ENCODE results near the gene LOXL1.

LOXL1 gene

DNA sequence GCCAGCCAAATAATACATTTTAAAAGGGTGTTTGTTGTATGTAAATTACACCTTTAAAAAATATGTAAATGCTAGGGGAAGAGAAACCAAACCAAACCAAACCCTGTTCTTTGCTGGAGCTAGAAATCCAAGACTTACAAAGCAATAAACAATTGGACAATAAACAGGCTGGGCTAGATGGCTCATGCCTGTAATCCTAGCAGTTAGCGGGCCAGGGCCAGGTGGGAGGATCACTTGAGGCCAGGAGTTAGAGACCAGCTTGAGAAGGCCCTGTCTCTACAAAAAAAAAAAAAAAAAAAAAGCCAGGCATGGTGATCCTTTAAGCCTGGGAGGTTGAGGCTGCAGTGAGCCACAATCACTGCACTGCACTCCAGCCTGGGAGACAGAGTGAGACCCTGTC is 53.4 kb downstream of the LOXL1 start:
- H3K4me3 ChIP-seq (ENCODE audit: insufficient read depth, low read depth, low read length), result no peak overlapping the region
- H3K4me1 ChIP-seq (ENCODE audit: control insufficient read depth, insufficient read depth, low read length), result no peaks in the 10 kb centered on the region
- no peak overlapping the region for H3K27ac ChIP-seq (ENCODE audit: insufficient read depth, low read depth, low read length, poor library complexity, severe bottlenecking)
- WGBS, 2 experiments, result 53 to 80% methylated on average over 1 of the region's 1 CpG
- H3K9me3 ChIP-seq (ENCODE audit: control insufficient read depth, low read length), result no peaks in the 10 kb centered on the region
- no peaks in the 10 kb centered on the region for H3K36me3 ChIP-seq (ENCODE audit: control insufficient read depth, insufficient read depth, low read length)
- H3K27me3 ChIP-seq (ENCODE audit: control insufficient read depth, insufficient read depth, low read length, poor library complexity, severe bottlenecking), result no peaks in the 10 kb centered on the region

- H3K4me1 ChIP-seq (ENCODE audit: control insufficient read depth, insufficient read depth, low read length), result no peaks in the 10 kb centered on the region
- H3K27ac ChIP-seq (ENCODE audit: insufficient read depth, low read depth, low read length, poor library complexity, severe bottlenecking), result no peak overlapping the region
- WGBS, 2 experiments, result 79 to 80% methylated on average over 5 of the region's 5 CpGs
- no peak overlapping the region for H3K4me3 ChIP-seq (ENCODE audit: insufficient read depth, low read depth, low read length)
- H3K27me3 ChIP-seq (ENCODE audit: control insufficient read depth, insufficient read depth, low read length, poor library complexity, severe bottlenecking), result no peaks in the 10 kb centered on the region
- H3K36me3 ChIP-seq (ENCODE audit: control insufficient read depth, insufficient read depth, low read length), result no peaks in the 10 kb centered on the region
- no peaks in the 10 kb centered on the region for H3K9me3 ChIP-seq (ENCODE audit: control insufficient read depth, low read length)
Observed at GRCh38 chr15:73981761-73982221, 55.5 kb downstream of the LOXL1 start.

DNA sequence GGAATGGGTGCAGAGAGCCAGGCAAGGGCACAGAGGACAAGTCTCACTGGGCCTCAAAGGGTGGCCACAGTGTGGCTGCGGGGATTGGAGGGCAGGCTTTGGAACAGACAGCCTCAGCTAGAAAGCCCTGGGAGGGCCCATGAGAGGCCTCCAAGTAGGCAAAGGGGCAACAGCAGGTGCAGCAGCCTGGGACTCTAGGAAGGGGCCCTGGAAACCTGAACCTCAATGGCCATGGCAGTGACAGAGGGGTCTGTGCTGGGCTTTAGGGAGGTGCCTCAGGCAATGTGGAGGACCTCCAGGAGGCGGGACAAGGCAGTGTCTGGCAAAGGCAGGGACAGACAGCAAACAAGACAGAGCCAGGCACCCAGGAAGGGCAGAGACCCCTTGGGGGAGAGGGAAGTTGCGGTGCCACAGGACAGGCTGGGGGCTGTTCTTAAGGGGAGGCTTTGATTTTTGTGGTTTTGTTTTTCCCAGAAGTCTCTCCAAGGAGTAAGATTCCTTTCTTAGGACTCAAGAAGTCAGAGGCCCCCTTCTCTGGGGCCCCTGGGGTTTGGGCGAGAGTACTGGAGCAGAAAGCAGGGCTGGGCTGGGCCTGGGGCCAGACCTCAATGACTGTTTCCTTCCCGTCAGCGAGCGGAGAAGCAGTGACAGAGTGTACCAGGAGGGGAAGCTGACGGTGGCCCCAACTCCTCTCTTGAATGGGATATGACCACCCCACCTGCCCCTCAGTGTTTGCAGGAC is 56.1 kb downstream of the LOXL1 start:
- H3K9me3 ChIP-seq (ENCODE audit: control insufficient read depth, low read length), result no peaks in the 10 kb centered on the region
- H3K4me1 ChIP-seq (ENCODE audit: control insufficient read depth, insufficient read depth, low read length), result no peaks in the 10 kb centered on the region
- H3K4me3 ChIP-seq (ENCODE audit: insufficient read depth, low read depth, low read length), result no peak overlapping the region
- H3K27ac ChIP-seq (ENCODE audit: insufficient read depth, low read depth, low read length, poor library complexity, severe bottlenecking), result no peak overlapping the region
- H3K27me3 ChIP-seq (ENCODE audit: control insufficient read depth, insufficient read depth, low read length, poor library complexity, severe bottlenecking), result no peaks in the 10 kb centered on the region
- no peaks in the 10 kb centered on the region for H3K36me3 ChIP-seq (ENCODE audit: control insufficient read depth, insufficient read depth, low read length)
- WGBS, 2 experiments, result 82 to 90% methylated on average over 8 of the region's 8 CpGs

GRCh38 chr15:73983211-73983727 is 57.0 kb downstream of the LOXL1 start:
- Histone ChIP-seq H3K27me3 (ENCODE audit: control insufficient read depth, insufficient read depth, low read length, poor library complexity, severe bottlenecking) (no peaks in the 10 kb centered on the region), H3K27ac (ENCODE audit: insufficient read depth, low read depth, low read length, poor library complexity, severe bottlenecking) (no peak overlapping the region), H3K36me3 (ENCODE audit: control insufficient read depth, insufficient read depth, low read length) (no peaks in the 10 kb centered on the region), H3K4me3 (ENCODE audit: insufficient read depth, low read depth, low read length) (no peak overlapping the region), H3K9me3 (ENCODE audit: control insufficient read depth, low read length) (no peaks in the 10 kb centered on the region), H3K4me1 (ENCODE audit: control insufficient read depth, insufficient read depth, low read length) (no peaks in the 10 kb centered on the region)
- WGBS, 2 experiments, result 90 to 94% methylated on average over 10 of the region's 10 CpGs

- WGBS, 2 experiments, result 88 to 90% methylated on average over 9 of the region's 9 CpGs
- Histone ChIP-seq H3K36me3 (ENCODE audit: control insufficient read depth, insufficient read depth, low read length) (no peaks in the 10 kb centered on the region), H3K4me1 (ENCODE audit: control insufficient read depth, insufficient read depth, low read length) (no peaks in the 10 kb centered on the region), H3K9me3 (ENCODE audit: control insufficient read depth, low read length) (no peaks in the 10 kb centered on the region), H3K27me3 (ENCODE audit: control insufficient read depth, insufficient read depth, low read length, poor library complexity, severe bottlenecking) (no peaks in the 10 kb centered on the region), H3K27ac (ENCODE audit: insufficient read depth, low read depth, low read length, poor library complexity, severe bottlenecking) (no peak overlapping the region), H3K4me3 (ENCODE audit: insufficient read depth, low read depth, low read length) (no peak overlapping the region)
Observed at GRCh38 chr15:73983773-73984172, 57.5 kb downstream of the LOXL1 start.

DNA sequence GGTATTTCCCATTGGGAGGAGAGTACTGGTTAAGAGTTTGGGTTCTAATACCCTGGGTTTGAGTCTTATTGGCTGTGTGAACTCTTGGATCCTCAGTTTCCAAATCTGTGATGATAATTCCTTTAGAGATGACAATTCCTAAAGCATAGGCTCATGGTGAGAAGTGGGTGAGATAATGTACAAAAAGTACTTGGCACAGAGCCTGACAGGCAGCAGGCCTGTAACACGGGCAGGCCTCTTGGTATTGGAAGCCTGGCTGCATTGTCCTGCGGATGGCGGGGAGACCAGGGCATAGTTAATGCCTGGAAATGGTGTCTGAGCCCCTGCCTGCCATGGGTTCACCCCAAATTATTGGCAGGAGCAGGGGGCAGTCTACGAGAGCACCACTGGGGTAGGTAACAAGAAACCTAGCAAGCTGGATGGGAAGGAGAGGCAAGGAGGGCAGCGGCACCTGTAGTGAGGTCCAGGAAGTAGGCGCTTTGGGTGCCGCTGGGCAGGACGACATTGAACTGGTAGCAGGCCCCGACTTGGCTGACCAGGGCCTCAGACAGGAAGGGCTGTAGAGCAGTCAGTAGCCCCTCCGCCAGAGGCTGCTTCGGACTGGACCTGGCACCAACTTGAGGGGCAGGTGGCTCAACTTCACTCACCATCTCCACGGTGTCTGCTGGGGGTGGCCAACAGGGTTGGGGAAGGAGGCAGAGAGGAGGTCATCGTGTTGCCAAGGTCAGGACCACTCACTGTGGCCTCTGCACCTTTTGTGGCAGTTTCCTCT is 58.1 kb downstream of the LOXL1 start:
- 92% methylated on average over 13 of the region's 13 CpGs for WGBS, 2 experiments
- Histone ChIP-seq H3K4me1 (ENCODE audit: control insufficient read depth, insufficient read depth, low read length) (no peaks in the 10 kb centered on the region), H3K4me3 (ENCODE audit: insufficient read depth, low read depth, low read length) (no peak overlapping the region), H3K36me3 (ENCODE audit: control insufficient read depth, insufficient read depth, low read length) (no peaks in the 10 kb centered on the region), H3K27me3 (ENCODE audit: control insufficient read depth, insufficient read depth, low read length, poor library complexity, severe bottlenecking) (no peaks in the 10 kb centered on the region), H3K27ac (ENCODE audit: insufficient read depth, low read depth, low read length, poor library complexity, severe bottlenecking) (no peak overlapping the region), H3K9me3 (ENCODE audit: control insufficient read depth, low read length) (no peaks in the 10 kb centered on the region)

- no peaks in the 10 kb centered on the region for H3K27me3 ChIP-seq (ENCODE audit: control insufficient read depth, insufficient read depth, low read length, poor library complexity, severe bottlenecking)
- 93 to 94% methylated on average over 13 of the region's 13 CpGs for whole genome bisulfite sequencing, 2 experiments
- H3K27ac ChIP-seq (ENCODE audit: insufficient read depth, low read depth, low read length, poor library complexity, severe bottlenecking), result no peak overlapping the region
- H3K36me3 ChIP-seq (ENCODE audit: control insufficient read depth, insufficient read depth, low read length), result no peaks in the 10 kb centered on the region
- H3K4me1 ChIP-seq (ENCODE audit: control insufficient read depth, insufficient read depth, low read length), result no peaks in the 10 kb centered on the region
- no peaks in the 10 kb centered on the region for H3K9me3 ChIP-seq (ENCODE audit: control insufficient read depth, low read length)
- H3K4me3 ChIP-seq (ENCODE audit: insufficient read depth, low read depth, low read length), result no peak overlapping the region
Observed at GRCh38 chr15:73985101-73985873, 59.0 kb downstream of the LOXL1 start.

DNA sequence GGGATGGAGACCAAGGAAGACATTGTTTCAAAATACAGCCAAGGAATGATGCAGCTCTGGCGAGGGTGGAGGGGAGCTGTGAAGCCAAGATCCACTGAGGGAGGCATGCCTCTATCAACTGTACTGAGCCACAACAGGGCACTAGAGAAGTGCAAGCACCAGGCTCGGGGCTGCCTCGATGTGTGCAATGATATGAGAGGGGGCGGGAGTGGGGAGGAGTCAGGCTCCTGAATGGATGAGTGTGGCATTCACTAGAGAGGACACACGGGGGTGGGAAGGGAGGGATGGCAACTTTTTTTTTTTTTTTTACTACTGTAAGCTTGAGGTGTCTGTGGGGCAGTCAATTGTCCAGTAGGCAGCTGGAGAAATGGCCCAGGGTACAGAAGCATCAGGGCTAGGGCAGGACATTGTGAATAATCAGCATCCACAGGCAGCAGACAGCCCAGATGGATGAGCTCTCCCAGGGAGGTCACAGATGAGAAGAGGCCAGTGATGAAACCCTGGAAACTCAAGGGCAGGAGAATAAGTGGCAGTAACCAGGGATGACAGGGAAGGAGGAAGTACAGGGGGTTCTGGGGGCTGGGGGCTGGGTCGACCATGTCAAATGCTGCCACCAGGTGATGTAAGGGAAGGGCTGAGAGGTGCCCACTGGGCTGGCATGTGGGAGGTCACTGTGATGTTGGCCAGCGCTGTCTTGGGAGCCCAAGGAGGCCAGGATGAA is 60.0 kb downstream of the LOXL1 start:
- peaks cover 1% of the 10 kb centered on the region for H3K4me1 ChIP-seq (ENCODE audit: control insufficient read depth, insufficient read depth, low read length)
- H3K36me3 ChIP-seq (ENCODE audit: control insufficient read depth, insufficient read depth, low read length), result no peaks in the 10 kb centered on the region
- H3K27me3 ChIP-seq (ENCODE audit: control insufficient read depth, insufficient read depth, low read length, poor library complexity, severe bottlenecking), result no peaks in the 10 kb centered on the region
- H3K4me3 ChIP-seq (ENCODE audit: insufficient read depth, low read depth, low read length), result no peak overlapping the region
- no peaks in the 10 kb centered on the region for H3K9me3 ChIP-seq (ENCODE audit: control insufficient read depth, low read length)
- WGBS, 2 experiments, result 62 to 71% methylated on average over 7 of the region's 7 CpGs
- no peak overlapping the region for H3K27ac ChIP-seq (ENCODE audit: insufficient read depth, low read depth, low read length, poor library complexity, severe bottlenecking)

- H3K4me3 ChIP-seq (ENCODE audit: insufficient read depth, low read depth, low read length), result no peak overlapping the region
- WGBS, 2 experiments, result 84 to 85% methylated on average over 1 of the region's 1 CpG
- H3K36me3 ChIP-seq (ENCODE audit: control insufficient read depth, insufficient read depth, low read length), result no peaks in the 10 kb centered on the region
- H3K9me3 ChIP-seq (ENCODE audit: control insufficient read depth, low read length), result no peaks in the 10 kb centered on the region
- H3K27ac ChIP-seq (ENCODE audit: insufficient read depth, low read depth, low read length, poor library complexity, severe bottlenecking), result no peak overlapping the region
- H3K27me3 ChIP-seq (ENCODE audit: control insufficient read depth, insufficient read depth, low read length, poor library complexity, severe bottlenecking), result no peaks in the 10 kb centered on the region
- peaks cover 5% of the 10 kb centered on the region for H3K4me1 ChIP-seq (ENCODE audit: control insufficient read depth, insufficient read depth, low read length)
Observed at GRCh38 chr15:73986776-73987056, 60.5 kb downstream of the LOXL1 start.
